Panc1 (cell line): Measurements from ENCODE around the gene DIAPH3.

Experiments
- POLR2AphosphoS5 ChIP-seq: IDR thresholded peaks from 2 replicates; pipeline ENCODE4 v1.6.1; 2012; ENCODE audit warnings: mild to moderate bottlenecking, low read depth, low read length, moderate library complexity
- TCF7L2 ChIP-seq: IDR thresholded peaks from 2 replicates; pipeline ENCODE4 v1.6.1; 2011; ENCODE audit warnings: mild to moderate bottlenecking, low read depth, low read length, inconsistent platforms
- TF ChIP-seq, protein P1 (sequence below): fragments of 450-650 bp; IDR thresholded peaks from 2 replicates; pipeline ENCODE4 v1.5.1; 2017; ENCODE audit warnings: mild to moderate bottlenecking

DNA sequence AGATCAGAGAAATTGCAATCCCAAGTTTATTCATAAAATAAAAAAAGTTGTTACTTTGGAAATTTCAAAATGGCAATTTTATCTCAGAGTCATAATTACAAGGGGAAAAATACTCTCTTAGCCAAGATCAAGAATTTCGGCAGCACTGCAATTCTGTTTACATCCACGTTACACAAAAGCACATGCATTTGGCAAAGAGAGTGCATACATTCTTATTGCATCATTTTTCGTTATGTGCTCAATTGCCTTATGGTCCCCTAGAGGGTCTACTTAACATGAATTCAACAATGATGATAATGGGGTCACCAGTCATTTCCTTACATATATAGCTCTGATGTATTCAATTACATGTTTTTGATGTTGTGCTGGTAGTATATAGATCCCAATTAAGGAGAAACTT lies 498.0 kb downstream of the DIAPH3 start:
- TF ChIP-seq TCF7L2: no peak
- TF ChIP-seq, protein P1, sequence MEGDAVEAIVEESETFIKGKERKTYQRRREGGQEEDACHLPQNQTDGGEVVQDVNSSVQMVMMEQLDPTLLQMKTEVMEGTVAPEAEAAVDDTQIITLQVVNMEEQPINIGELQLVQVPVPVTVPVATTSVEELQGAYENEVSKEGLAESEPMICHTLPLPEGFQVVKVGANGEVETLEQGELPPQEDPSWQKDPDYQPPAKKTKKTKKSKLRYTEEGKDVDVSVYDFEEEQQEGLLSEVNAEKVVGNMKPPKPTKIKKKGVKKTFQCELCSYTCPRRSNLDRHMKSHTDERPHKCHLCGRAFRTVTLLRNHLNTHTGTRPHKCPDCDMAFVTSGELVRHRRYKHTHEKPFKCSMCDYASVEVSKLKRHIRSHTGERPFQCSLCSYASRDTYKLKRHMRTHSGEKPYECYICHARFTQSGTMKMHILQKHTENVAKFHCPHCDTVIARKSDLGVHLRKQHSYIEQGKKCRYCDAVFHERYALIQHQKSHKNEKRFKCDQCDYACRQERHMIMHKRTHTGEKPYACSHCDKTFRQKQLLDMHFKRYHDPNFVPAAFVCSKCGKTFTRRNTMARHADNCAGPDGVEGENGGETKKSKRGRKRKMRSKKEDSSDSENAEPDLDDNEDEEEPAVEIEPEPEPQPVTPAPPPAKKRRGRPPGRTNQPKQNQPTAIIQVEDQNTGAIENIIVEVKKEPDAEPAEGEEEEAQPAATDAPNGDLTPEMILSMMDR: no peak
- no peak for TF ChIP-seq POLR2AphosphoS5
